Measurements from ENCODE around the gene GID4.
A peak's percentile ranks its signal among the peaks of the same experiment; 100 is the strongest.

The GID4 gene

GRCh38 chr17:18017958-18018357 lies 21.2 kb upstream of the GID4 start:
- no peak for DNase-seq (ENCODE audit: low spot score)

GRCh38 chr17:18018411-18018921 lies 20.7 kb upstream of the GID4 start:
- DNase-seq (ENCODE audit: low spot score), result no peak

- no peak for DNase-seq (ENCODE audit: low spot score)
Observed at GRCh38 chr17:18019838-18020154, 19.4 kb upstream of the GID4 start.

- no peak for DNase-seq (ENCODE audit: low spot score)
Observed at GRCh38 chr17:18020971-18021370, 18.2 kb upstream of the GID4 start.

- DNase-seq (ENCODE audit: low spot score), result no peak
Observed at GRCh38 chr17:18021372-18021771, 17.8 kb upstream of the GID4 start.

- DNase-seq (ENCODE audit: low spot score), result no peak
Observed at GRCh38 chr17:18025241-18025944, 13.8 kb upstream of the GID4 start.

- DNase-seq (ENCODE audit: low spot score), result no peak
Observed at GRCh38 chr17:18025945-18026776, 13.0 kb upstream of the GID4 start.

- no peak for DNase-seq (ENCODE audit: low spot score)
Observed at GRCh38 chr17:18027280-18027679, 11.9 kb upstream of the GID4 start.

GRCh38 chr17:18028114-18028951 lies 10.9 kb upstream of the GID4 start:
- no peak for DNase-seq (ENCODE audit: low spot score)

GRCh38 chr17:18028952-18029540 lies 10.2 kb upstream of the GID4 start:
- DNase-seq (ENCODE audit: low spot score), result no peak

GRCh38 chr17:18031955-18032354 lies 7.3 kb upstream of the GID4 start:
- DNase-seq (ENCODE audit: low spot score), result no peak

GRCh38 chr17:18033442-18034099 lies 5.6 kb upstream of the GID4 start:
- DNase-seq (ENCODE audit: low spot score), result peak; percentile 73

GRCh38 chr17:18035704-18036103 lies 3.5 kb upstream of the GID4 start:
- no peak for DNase-seq (ENCODE audit: low spot score)

GRCh38 chr17:18037486-18037885 lies 1.7 kb upstream of the GID4 start:
- DNase-seq (ENCODE audit: low spot score), result no peak

GRCh38 chr17:18038149-18038850 lies 908 bp upstream of the GID4 start:
- no peak for DNase-seq (ENCODE audit: low spot score)

GRCh38 chr17:18039535-18040260 lies 490 bp downstream of the GID4 start:
- peak; percentile 30 for DNase-seq (ENCODE audit: low spot score)

GRCh38 chr17:18040261-18040858 lies 1.2 kb downstream of the GID4 start:
- no peak for DNase-seq (ENCODE audit: low spot score)

GRCh38 chr17:18041776-18042175 lies 2.6 kb downstream of the GID4 start:
- DNase-seq (ENCODE audit: low spot score), result no peak

GRCh38 chr17:18042983-18043382 lies 3.8 kb downstream of the GID4 start:
- no peak for DNase-seq (ENCODE audit: low spot score)

- no peak for DNase-seq (ENCODE audit: low spot score)
Observed at GRCh38 chr17:18043491-18043890, 4.3 kb downstream of the GID4 start.

Data from HuH-7.5 (cell line).